HCT116 (cell line): ENCODE data around the gene MOB3B.

Experiments used
- EZH2 ChIP-seq: fragments of 200-600 bp; sonication (generic); IDR thresholded peaks from 2 replicates; pipeline ENCODE4 v1.6.1; 2017; ENCODE audit warnings: antibody characterized with exemption, mixed run types
- EZH2phosphoT487 ChIP-seq: fragments of 200-600 bp; IDR thresholded peaks from 2 replicates; pipeline ENCODE4 v1.6.1; 2018; ENCODE audit warnings: antibody characterized with exemption, borderline replicate concordance
- POLR2A ChIP-seq: IDR thresholded peaks from 2 replicates; pipeline ENCODE4 v1.7.0; 2011; ENCODE audit warnings: borderline replicate concordance; ENCODE audit not compliant: insufficient read depth, insufficient read length; ENCODE audit errors: extremely low read depth
- POLR2AphosphoS5 ChIP-seq: IDR thresholded peaks from 2 replicates; pipeline ENCODE4 v1.6.1; 2011; ENCODE audit warnings: mild to moderate bottlenecking, low read depth, low read length, moderate library complexity
- RAD21 ChIP-seq: IDR thresholded peaks from 2 replicates; pipeline ENCODE4 v1.6.1; 2012; ENCODE audit warnings: low read depth, mild to moderate bottlenecking
- YY1 ChIP-seq: IDR thresholded peaks from 2 replicates; pipeline ENCODE4 v1.6.1; 2011; ENCODE audit warnings: low read length, low read depth, moderate library complexity, mild to moderate bottlenecking; ENCODE audit not compliant: insufficient replicate concordance; ENCODE audit errors: extremely low read depth
- ZFX ChIP-seq: fragments of 450-650 bp; IDR thresholded peaks from 2 replicates; pipeline ENCODE4 v1.6.1; 2017
- TF ChIP-seq, protein P1 (sequence below): IDR thresholded peaks from 2 replicates; pipeline ENCODE4 v1.6.1; 2012; ENCODE audit warnings: low read depth
- TF ChIP-seq, protein P2 (sequence below), 3 experiments: fragments of 200-600 bp in 1 of 3; sonication (generic) in 1 of 3; IDR thresholded peaks in 2 of 3; conservative IDR thresholded peaks in 1 of 3; 2 replicates each; pipeline ENCODE4 v1.5.1; 2012 to 2017; ENCODE audit warnings: low read depth in 2 of 3, low read length in 2 of 3, antibody characterized with exemption in 1 of 3, borderline replicate concordance in 1 of 3, control low read depth in 1 of 3, mild to moderate bottlenecking in 1 of 3, mixed read lengths in 1 of 3, mixed run types in 1 of 3, moderate library complexity in 1 of 3; ENCODE audit not compliant: insufficient read depth in 1 of 3
- TF ChIP-seq, protein P3 (sequence below): IDR thresholded peaks from 2 replicates; pipeline ENCODE4 v1.6.1; 2011; ENCODE audit warnings: mild to moderate bottlenecking, low read length, moderate library complexity; ENCODE audit not compliant: insufficient replicate concordance; ENCODE audit errors: extremely low read depth

DNA sequence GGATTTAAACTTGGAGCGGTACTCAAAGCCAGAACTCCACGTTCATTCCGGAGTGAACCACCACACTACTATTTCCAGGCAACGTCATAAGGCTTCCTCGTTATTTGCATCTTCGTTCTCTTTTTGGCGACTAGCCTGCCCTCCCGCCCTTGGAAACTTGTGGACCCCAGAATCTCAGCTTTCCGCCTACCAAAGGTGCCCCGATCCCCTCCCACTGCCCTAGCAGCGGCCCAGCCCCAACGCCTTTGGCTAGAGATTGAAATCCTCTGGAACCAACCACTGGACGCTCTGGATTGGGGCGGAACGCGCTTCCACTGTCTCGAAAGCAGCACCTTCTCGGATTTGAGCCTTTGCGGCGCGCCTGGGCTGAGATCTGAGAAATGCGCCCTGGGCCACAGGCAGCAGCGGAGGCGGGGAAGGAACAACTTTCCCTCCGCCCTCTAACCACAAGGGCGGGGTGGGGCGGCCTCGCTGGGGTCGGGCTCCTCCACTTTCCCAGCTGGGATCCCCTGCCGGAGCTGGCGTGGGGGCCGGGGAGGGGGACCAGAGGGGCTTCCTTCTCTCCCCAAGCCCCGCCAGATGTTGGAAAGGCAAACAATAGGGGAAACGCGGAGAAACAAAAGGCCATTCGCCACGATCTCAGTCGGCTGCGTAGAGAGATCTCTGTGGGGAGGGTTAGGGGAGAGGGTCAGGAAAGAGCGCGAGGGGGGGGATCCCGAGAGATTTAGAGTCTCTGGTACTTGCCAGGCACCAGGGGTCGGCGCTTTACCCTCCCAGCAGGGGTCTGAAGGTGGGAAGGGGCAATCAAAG is 1.3 kb downstream of the MOB3B start:
- TF ChIP-seq, protein P1, sequence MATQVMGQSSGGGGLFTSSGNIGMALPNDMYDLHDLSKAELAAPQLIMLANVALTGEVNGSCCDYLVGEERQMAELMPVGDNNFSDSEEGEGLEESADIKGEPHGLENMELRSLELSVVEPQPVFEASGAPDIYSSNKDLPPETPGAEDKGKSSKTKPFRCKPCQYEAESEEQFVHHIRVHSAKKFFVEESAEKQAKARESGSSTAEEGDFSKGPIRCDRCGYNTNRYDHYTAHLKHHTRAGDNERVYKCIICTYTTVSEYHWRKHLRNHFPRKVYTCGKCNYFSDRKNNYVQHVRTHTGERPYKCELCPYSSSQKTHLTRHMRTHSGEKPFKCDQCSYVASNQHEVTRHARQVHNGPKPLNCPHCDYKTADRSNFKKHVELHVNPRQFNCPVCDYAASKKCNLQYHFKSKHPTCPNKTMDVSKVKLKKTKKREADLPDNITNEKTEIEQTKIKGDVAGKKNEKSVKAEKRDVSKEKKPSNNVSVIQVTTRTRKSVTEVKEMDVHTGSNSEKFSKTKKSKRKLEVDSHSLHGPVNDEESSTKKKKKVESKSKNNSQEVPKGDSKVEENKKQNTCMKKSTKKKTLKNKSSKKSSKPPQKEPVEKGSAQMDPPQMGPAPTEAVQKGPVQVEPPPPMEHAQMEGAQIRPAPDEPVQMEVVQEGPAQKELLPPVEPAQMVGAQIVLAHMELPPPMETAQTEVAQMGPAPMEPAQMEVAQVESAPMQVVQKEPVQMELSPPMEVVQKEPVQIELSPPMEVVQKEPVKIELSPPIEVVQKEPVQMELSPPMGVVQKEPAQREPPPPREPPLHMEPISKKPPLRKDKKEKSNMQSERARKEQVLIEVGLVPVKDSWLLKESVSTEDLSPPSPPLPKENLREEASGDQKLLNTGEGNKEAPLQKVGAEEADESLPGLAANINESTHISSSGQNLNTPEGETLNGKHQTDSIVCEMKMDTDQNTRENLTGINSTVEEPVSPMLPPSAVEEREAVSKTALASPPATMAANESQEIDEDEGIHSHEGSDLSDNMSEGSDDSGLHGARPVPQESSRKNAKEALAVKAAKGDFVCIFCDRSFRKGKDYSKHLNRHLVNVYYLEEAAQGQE = no peak
- TF ChIP-seq, protein P2, sequence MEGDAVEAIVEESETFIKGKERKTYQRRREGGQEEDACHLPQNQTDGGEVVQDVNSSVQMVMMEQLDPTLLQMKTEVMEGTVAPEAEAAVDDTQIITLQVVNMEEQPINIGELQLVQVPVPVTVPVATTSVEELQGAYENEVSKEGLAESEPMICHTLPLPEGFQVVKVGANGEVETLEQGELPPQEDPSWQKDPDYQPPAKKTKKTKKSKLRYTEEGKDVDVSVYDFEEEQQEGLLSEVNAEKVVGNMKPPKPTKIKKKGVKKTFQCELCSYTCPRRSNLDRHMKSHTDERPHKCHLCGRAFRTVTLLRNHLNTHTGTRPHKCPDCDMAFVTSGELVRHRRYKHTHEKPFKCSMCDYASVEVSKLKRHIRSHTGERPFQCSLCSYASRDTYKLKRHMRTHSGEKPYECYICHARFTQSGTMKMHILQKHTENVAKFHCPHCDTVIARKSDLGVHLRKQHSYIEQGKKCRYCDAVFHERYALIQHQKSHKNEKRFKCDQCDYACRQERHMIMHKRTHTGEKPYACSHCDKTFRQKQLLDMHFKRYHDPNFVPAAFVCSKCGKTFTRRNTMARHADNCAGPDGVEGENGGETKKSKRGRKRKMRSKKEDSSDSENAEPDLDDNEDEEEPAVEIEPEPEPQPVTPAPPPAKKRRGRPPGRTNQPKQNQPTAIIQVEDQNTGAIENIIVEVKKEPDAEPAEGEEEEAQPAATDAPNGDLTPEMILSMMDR (IDR thresholded peaks at IDR 0.05 in 2 of 3, conservative IDR thresholded peaks at IDR 0.05 in 1 of 3; ENCODE audit: borderline replicate concordance in 1 of 3, insufficient read depth in 1 of 3, low read depth in 2 of 3, low read length in 2 of 3) = no peak
- no peak for TF ChIP-seq POLR2AphosphoS5
- TF ChIP-seq POLR2A = no peak
- no peak for TF ChIP-seq EZH2
- TF ChIP-seq YY1 = no peak
- TF ChIP-seq ZFX = no peak
- no peak for TF ChIP-seq EZH2phosphoT487
- TF ChIP-seq RAD21 = no peak
- TF ChIP-seq, protein P3, sequence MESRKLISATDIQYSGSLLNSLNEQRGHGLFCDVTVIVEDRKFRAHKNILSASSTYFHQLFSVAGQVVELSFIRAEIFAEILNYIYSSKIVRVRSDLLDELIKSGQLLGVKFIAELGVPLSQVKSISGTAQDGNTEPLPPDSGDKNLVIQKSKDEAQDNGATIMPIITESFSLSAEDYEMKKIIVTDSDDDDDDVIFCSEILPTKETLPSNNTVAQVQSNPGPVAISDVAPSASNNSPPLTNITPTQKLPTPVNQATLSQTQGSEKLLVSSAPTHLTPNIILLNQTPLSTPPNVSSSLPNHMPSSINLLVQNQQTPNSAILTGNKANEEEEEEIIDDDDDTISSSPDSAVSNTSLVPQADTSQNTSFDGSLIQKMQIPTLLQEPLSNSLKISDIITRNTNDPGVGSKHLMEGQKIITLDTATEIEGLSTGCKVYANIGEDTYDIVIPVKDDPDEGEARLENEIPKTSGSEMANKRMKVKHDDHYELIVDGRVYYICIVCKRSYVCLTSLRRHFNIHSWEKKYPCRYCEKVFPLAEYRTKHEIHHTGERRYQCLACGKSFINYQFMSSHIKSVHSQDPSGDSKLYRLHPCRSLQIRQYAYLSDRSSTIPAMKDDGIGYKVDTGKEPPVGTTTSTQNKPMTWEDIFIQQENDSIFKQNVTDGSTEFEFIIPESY = no peak
